Common myeloid progenitor, CD34-positive (primary cell): ENCODE data around the gene SPDYE4.
A peak's percentile ranks its signal among the peaks of the same experiment; 100 is the strongest.

ENCODE experiments used
- CTCF ChIA-PET: fragments of 350-600 bp; sonication (Branson Sonifier 250); formaldehyde crosslinking; loops from one replicate; lab custom pipeline; 2021; ENCODE audit warnings: antibody characterized with exemption; lab: Charles Lee
- POLR2A ChIA-PET: fragments of 350-600 bp; sonication (Branson Sonifier 250); formaldehyde crosslinking; loops from one replicate; lab custom pipeline; 2021; ENCODE audit warnings: antibody characterized with exemption; lab: Charles Lee
- DNase-seq, 3 donors: peaks; one replicate each; pipeline versions ENCODE4 v3.0.0 to v3.0.0-alpha.2; 2013
- H3K27ac ChIP-seq, 2 experiments: 1 replicate in 1 of 2; 2 replicates in 1 of 2; pipeline ENCODE4 v1.7.0; 2013; ENCODE audit warnings: inconsistent platforms in 2 of 2, low read length in 2 of 2, mild to moderate bottlenecking in 2 of 2, low read depth in 1 of 2, moderate library complexity in 1 of 2; ENCODE audit not compliant: severe bottlenecking in 2 of 2, insufficient read depth in 1 of 2, poor library complexity in 1 of 2
- H3K27me3 ChIP-seq, 5 experiments: replicated peaks in 2 of 5; 1 replicate in 3 of 5; 2 replicates in 2 of 5; pipeline versions ENCODE4 v1.6.1 to v1.7.0; 2013; ENCODE audit warnings: low read length in 4 of 5, mild to moderate bottlenecking in 2 of 5, moderate library complexity in 2 of 5, inconsistent platforms in 1 of 5; ENCODE audit not compliant: insufficient read depth in 5 of 5, control insufficient read depth in 4 of 5
- H3K36me3 ChIP-seq, 4 experiments: 1 replicate in 2 of 4; 2 replicates in 2 of 4; pipeline versions ENCODE4 v1.6.1 to v1.7.0; 2013; ENCODE audit warnings: low read length in 3 of 4, control low read depth in 1 of 4, mild to moderate bottlenecking in 1 of 4; ENCODE audit not compliant: control insufficient read depth in 4 of 4, insufficient read depth in 4 of 4
- H3K4me1 ChIP-seq, 4 experiments: 1 replicate in 3 of 4; 2 replicates in 1 of 4; pipeline versions ENCODE4 v1.6.1 to v1.7.1; 2013; ENCODE audit warnings: low read length in 3 of 4, mild to moderate bottlenecking in 3 of 4, control low read depth in 1 of 4, inconsistent platforms in 1 of 4, moderate library complexity in 1 of 4; ENCODE audit not compliant: control insufficient read depth in 4 of 4, insufficient read depth in 4 of 4; ENCODE audit errors: control extremely low read depth in 1 of 4
- H3K4me3 ChIP-seq, 7 experiments: 1 replicate in 4 of 7; 2 replicates in 3 of 7; pipeline versions ENCODE4 v1.5.1 to v1.7.0; 2013; ENCODE audit warnings: mild to moderate bottlenecking in 7 of 7, low read length in 6 of 7, moderate library complexity in 6 of 7, inconsistent platforms in 2 of 7, low read depth in 2 of 7, control low read depth in 1 of 7; ENCODE audit not compliant: insufficient read depth in 4 of 7, control insufficient read depth in 1 of 7; ENCODE audit errors: extremely low read depth in 1 of 7
- H3K9me3 ChIP-seq, 5 experiments: 1 replicate in 4 of 5; 2 replicates in 1 of 5; pipeline versions ENCODE4 v1.6.1 to v1.7.1; 2013; ENCODE audit warnings: low read length in 4 of 5, mild to moderate bottlenecking in 2 of 5, inconsistent platforms in 1 of 5, low read depth in 1 of 5, moderate library complexity in 1 of 5; ENCODE audit not compliant: control insufficient read depth in 4 of 5, insufficient read depth in 2 of 5; ENCODE audit errors: control extremely low read depth in 1 of 5
- WGBS: methylation state at CpG from one replicate; pipeline ENCODE4 v1.1.5; 2013; ENCODE audit not compliant: insufficient coverage; 5-methylcytosine and 5-hydroxymethylcytosine counted together

Gene SPDYE4

DNA sequence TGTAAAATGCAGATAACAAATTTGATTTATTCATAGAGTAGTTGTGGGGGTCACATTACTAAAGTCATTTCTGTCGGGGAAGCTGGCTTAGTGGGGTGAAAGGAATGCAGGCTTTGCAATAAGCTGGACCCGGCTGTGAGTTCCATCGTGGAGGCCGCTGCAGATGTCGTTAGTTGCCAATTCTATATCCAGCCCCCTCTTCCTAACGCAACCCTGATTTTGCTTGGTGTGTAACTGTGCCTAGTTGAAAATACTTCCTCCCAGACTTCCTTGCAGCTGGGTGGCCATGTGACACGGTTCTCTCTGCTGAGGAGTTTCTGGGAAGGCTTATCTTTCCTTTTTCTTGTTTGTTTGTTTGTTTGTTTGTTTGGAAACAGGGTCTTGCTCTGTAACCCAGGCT, 36.3 kb upstream of the SPDYE4 start:
- peaks cover 0 to 9% (median 0%) of the 10 kb centered on the region in 5 experiments for H3K9me3 ChIP-seq
- H3K4me1 ChIP-seq: peaks cover 5 to 25% (median 14%) of the 10 kb centered on the region in 4 experiments
- WGBS: no CpG with 5 or more reads among the region's 7 CpGs
- peak overlapping the region in 1 of 7 experiments; percentile 11 for H3K4me3 ChIP-seq
- H3K27me3 ChIP-seq: no peaks in the 10 kb centered on the region
- H3K27ac ChIP-seq: no peak overlapping the region
- no peaks in the 10 kb centered on the region for H3K36me3 ChIP-seq
- ChIA-PET POLR2A (no interaction called here), CTCF (interaction anchor here (1.5 kb wide), 1 partner anchor 9 kb away, joined by 4 read pairs; no protein-coding TSS in a partner anchor)
- DNase-seq: no peak

DNA sequence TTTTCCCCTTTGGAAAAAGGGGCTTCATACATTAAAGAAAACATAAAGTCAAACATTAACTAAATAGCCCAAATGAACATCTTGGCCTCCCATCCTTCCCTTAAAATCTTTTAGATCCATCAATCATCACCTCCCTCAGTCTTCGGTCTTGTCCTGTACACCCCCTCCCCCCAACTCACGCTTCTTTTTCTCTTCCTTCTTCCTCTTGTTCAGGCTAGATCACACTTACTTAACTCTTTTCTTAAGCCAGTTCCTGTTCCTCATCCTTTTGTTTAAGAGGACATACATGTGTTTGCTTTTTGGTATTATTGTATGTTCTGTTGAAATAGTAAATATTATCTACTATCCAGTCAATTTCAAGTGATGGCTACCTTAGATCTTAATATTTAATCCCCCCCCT, 35.3 kb upstream of the SPDYE4 start:
- ChIA-PET POLR2A (no interaction called here), CTCF (interaction anchor here (1.5 kb wide), 1 partner anchor 8 kb away, joined by 4 read pairs; no protein-coding TSS in a partner anchor)
- DNase-seq: peak in 1 of 3 donors; percentile 16
- Histone ChIP-seq H3K27me3 (no peaks in the 10 kb centered on the region), H3K27ac (no peak overlapping the region), H3K9me3 (peaks cover 0 to 9% (median 0%) of the 10 kb centered on the region in 5 experiments), H3K4me3 (no peak overlapping the region), H3K4me1 (peaks cover 5 to 22% (median 14%) of the 10 kb centered on the region in 4 experiments), H3K36me3 (no peaks in the 10 kb centered on the region)
- 71% methylated on average over 1 of the region's 2 CpGs for WGBS

- H3K27me3 ChIP-seq: no peaks in the 10 kb centered on the region
- POLR2A ChIA-PET: no interaction called here
- no peak overlapping the region for H3K27ac ChIP-seq
- H3K4me3 ChIP-seq: no peak overlapping the region
- DNase-seq: no peak
- CTCF ChIA-PET: interaction anchor here (0.7 to 1.2 kb wide), 3 partner anchors 12 to 188 kb away, joined by 3 to 4 read pairs (median 3); no protein-coding TSS in a partner anchor
- WGBS: no CpG with 5 or more reads among the region's 6 CpGs
- peaks cover 0 to 9% (median 0%) of the 10 kb centered on the region in 5 experiments for H3K9me3 ChIP-seq
- peaks cover 5 to 22% (median 14%) of the 10 kb centered on the region in 4 experiments for H3K4me1 ChIP-seq
- no peaks in the 10 kb centered on the region for H3K36me3 ChIP-seq
Measured at GRCh38 chr17:8792646-8793045, 34.3 kb upstream of the SPDYE4 start.

- 100% methylated on average over 2 of the region's 2 CpGs for WGBS
- CTCF ChIA-PET: interaction anchor here (0.7 to 1.2 kb wide), 3 partner anchors 13 to 187 kb away, joined by 3 to 4 read pairs (median 3); no protein-coding TSS in a partner anchor
- H3K4me1 ChIP-seq: peaks cover 5 to 22% (median 14%) of the 10 kb centered on the region in 4 experiments
- POLR2A ChIA-PET: no interaction called here
- no peak overlapping the region for H3K27ac ChIP-seq
- no peaks in the 10 kb centered on the region for H3K36me3 ChIP-seq
- no peaks in the 10 kb centered on the region for H3K27me3 ChIP-seq
- no peak overlapping the region for H3K4me3 ChIP-seq
- H3K9me3 ChIP-seq: peaks cover 0 to 9% (median 0%) of the 10 kb centered on the region in 5 experiments
- DNase-seq: peak in 2 of 3 donors; percentile 58 to 62
Measured at GRCh38 chr17:8791910-8792270, 33.5 kb upstream of the SPDYE4 start.

DNA sequence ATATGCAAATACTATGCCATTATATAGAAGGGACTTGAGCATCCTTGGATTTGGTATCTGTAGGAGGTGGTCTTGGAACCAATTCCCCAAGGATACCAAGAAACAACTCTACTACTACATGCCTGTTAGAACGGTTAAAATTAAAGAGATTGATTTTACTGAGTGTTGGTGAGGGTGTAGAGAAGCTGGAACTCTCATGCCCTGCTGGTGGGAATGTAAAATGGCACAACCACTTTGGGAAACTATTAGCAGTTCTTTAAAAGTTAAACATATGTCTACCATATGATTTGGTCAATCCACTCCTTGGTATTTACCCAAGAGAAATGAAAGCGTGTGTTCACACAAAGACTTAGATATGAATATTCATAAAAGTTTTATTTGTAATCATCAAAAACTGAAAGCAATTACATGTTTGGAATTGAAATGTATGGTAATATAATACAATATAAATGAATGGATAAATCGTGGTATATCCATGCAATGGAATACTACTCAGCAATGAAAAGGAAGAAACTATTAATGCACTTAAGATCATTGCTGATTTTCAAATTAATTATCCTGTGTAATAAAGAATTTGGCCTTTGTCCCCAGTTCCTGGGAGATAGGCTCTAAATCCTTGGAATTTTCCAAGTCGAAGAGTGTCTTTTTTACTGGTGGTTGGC, 33.0 kb upstream of the SPDYE4 start:
- Histone ChIP-seq H3K4me3 (no peak overlapping the region), H3K36me3 (no peaks in the 10 kb centered on the region), H3K27ac (no peak overlapping the region), H3K9me3 (peaks cover 0 to 9% (median 0%) of the 10 kb centered on the region in 5 experiments), H3K27me3 (no peaks in the 10 kb centered on the region), H3K4me1 (peaks cover 5 to 22% (median 14%) of the 10 kb centered on the region in 4 experiments)
- no peak for DNase-seq
- CTCF ChIA-PET: interaction anchor here (1.2 kb wide), 1 partner anchor 16 kb away, joined by 3 read pairs; no protein-coding TSS in a partner anchor
- no CpG with 5 or more reads among the region's 4 CpGs for WGBS
- POLR2A ChIA-PET: no interaction called here

- no peaks in the 10 kb centered on the region for H3K27me3 ChIP-seq
- POLR2A ChIA-PET: no interaction called here
- no peak overlapping the region for H3K4me3 ChIP-seq
- 68% methylated on average over 6 of the region's 10 CpGs for WGBS
- H3K27ac ChIP-seq: no peak overlapping the region
- peaks cover 5 to 23% (median 13%) of the 10 kb centered on the region in 4 experiments for H3K4me1 ChIP-seq
- CTCF ChIA-PET: interaction anchor here (1.7 kb wide), 1 partner anchor 35 kb away, joined by 4 read pairs; no protein-coding TSS in a partner anchor
- no peak for DNase-seq
- no peaks in the 10 kb centered on the region for H3K36me3 ChIP-seq
- H3K9me3 ChIP-seq: peaks cover 0 to 9% (median 0%) of the 10 kb centered on the region in 5 experiments
Measured at GRCh38 chr17:8789743-8790142, 31.4 kb upstream of the SPDYE4 start.

DNA sequence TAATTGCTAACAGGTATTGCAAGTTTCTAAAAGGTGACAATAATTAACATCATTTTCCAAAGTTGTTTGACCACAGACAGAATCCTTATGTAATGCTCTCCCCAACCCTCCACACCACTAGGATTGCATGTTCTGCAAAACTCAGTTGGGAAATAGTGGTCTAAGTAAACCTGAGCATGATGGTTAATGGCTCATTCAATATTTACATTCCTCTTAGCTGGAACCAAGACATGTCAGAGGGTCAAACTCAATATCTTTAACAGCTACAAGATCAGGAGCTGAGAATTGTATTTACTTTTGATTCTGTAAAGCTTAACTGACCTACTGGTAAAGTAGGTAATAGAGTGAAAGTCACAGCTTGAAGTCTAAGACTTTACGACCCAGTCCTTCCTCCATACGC, 30.7 kb upstream of the SPDYE4 start:
- Histone ChIP-seq H3K9me3 (peaks cover 0 to 9% (median 0%) of the 10 kb centered on the region in 5 experiments), H3K36me3 (no peaks in the 10 kb centered on the region), H3K27ac (no peak overlapping the region), H3K27me3 (no peaks in the 10 kb centered on the region), H3K4me1 (peaks cover 1 to 16% (median 10%) of the 10 kb centered on the region in 4 experiments), H3K4me3 (no peak overlapping the region)
- 100% methylated on average over 2 of the region's 2 CpGs for WGBS
- ChIA-PET CTCF (interaction anchor here (1.7 kb wide), 1 partner anchor 34 kb away, joined by 4 read pairs; no protein-coding TSS in a partner anchor), POLR2A (no interaction called here)
- no peak for DNase-seq
